Progenitor cell of endocrine pancreas (in vitro differentiated cells): ENCODE results near the gene ABCC1. TPM values are rescaled to one million over a fixed set of nuclear protein-coding genes. Genes with fewer than 3 reads are reported as not detected.

Experiments
- DNase-seq: peaks from one replicate; pipeline ENCODE4 v3.0.0; 2021; ENCODE audit warnings: low spot score; ENCODE audit not compliant: unreplicated experiment
- H3K27ac Mint-ChIP-seq: 2 replicates; pipeline ENCODE4 v1.8.0; 2021; ENCODE audit warnings: mild to moderate bottlenecking, moderate library complexity, mixed read lengths
- H3K27me3 Mint-ChIP-seq: 2 replicates; pipeline ENCODE4 v1.8.0; 2021; ENCODE audit warnings: mixed read lengths
- H3K36me3 Mint-ChIP-seq: 2 replicates; pipeline ENCODE4 v1.8.0; 2022; ENCODE audit warnings: mixed read lengths; ENCODE audit not compliant: insufficient read depth
- H3K4me1 Mint-ChIP-seq: 2 replicates; pipeline ENCODE4 v1.8.0; 2021; ENCODE audit warnings: low read depth, mixed read lengths
- H3K4me3 Mint-ChIP-seq: 2 replicates; pipeline ENCODE4 v1.8.0; 2021; ENCODE audit warnings: low read depth, mild to moderate bottlenecking, moderate library complexity, mixed read lengths
- H3K9me3 Mint-ChIP-seq: 2 replicates; pipeline ENCODE4 v1.8.0; 2021; ENCODE audit warnings: low read depth, mixed read lengths
- CTCF ChIP-seq: fragments of 200-600 bp; sonication (generic); IDR thresholded peaks from one replicate; pipeline ENCODE4 v1.5.0; 2021; ENCODE audit warnings: antibody characterized with exemption, mild to moderate bottlenecking; ENCODE audit not compliant: unreplicated experiment
- total RNA-seq: library from RNA; stranded (reverse); gene quantifications from 2 replicates; pipeline ENCODE4 v1.2.1, GENCODE V29; 2021

The ABCC1 gene
- total RNA-seq, 1 donor from 2014 or later, result 47.2 TPM

- no peak for TF ChIP-seq CTCF
Measured at GRCh38 chr16:16014329-16015224, 65.2 kb downstream of the ABCC1 start.

GRCh38 chr16:16015849-16016248, 66.4 kb downstream of the ABCC1 start:
- Mint-ChIP-seq H3K36me3 (peaks cover 17% of the 10 kb centered on the region), H3K9me3 (no peaks in the 10 kb centered on the region), H3K27ac (no peak overlapping the region), H3K27me3 (no peaks in the 10 kb centered on the region), H3K4me3 (no peak overlapping the region), H3K4me1 (peaks cover under 1% of the 10 kb centered on the region)
- no peak for DNase-seq
- no peak for TF ChIP-seq CTCF

More at GRCh38 chr16:16014329-16015224, 65.2 kb downstream of the ABCC1 start:
- H3K27me3 Mint-ChIP-seq, result no peaks in the 10 kb centered on the region
- H3K9me3 Mint-ChIP-seq, result no peaks in the 10 kb centered on the region
- no peak overlapping the region for H3K4me3 Mint-ChIP-seq
- H3K4me1 Mint-ChIP-seq, result no peaks in the 10 kb centered on the region
- H3K27ac Mint-ChIP-seq, result no peak overlapping the region
- DNase-seq, result no peak
- peaks cover 21% of the 10 kb centered on the region for H3K36me3 Mint-ChIP-seq

- no peaks in the 10 kb centered on the region for H3K9me3 Mint-ChIP-seq
- no peaks in the 10 kb centered on the region for H3K27me3 Mint-ChIP-seq
- DNase-seq, result no peak
- H3K4me1 Mint-ChIP-seq, result peaks cover 2% of the 10 kb centered on the region
- peaks cover 15% of the 10 kb centered on the region for H3K36me3 Mint-ChIP-seq
- TF ChIP-seq CTCF, result no peak
- no peak overlapping the region for H3K4me3 Mint-ChIP-seq
- H3K27ac Mint-ChIP-seq, result no peak overlapping the region
Measured at GRCh38 chr16:16016388-16016964, 67.1 kb downstream of the ABCC1 start.

GRCh38 chr16:16017812-16018211, 68.4 kb downstream of the ABCC1 start:
- Mint-ChIP-seq H3K27ac (no peak overlapping the region), H3K27me3 (no peaks in the 10 kb centered on the region), H3K4me1 (peaks cover 15% of the 10 kb centered on the region), H3K9me3 (no peaks in the 10 kb centered on the region), H3K4me3 (no peak overlapping the region), H3K36me3 (peaks cover 15% of the 10 kb centered on the region)
- no peak for DNase-seq
- no peak for TF ChIP-seq CTCF

- no peak overlapping the region for H3K4me3 Mint-ChIP-seq
- TF ChIP-seq CTCF, result no peak
- H3K9me3 Mint-ChIP-seq, result no peaks in the 10 kb centered on the region
- DNase-seq, result no peak
- H3K36me3 Mint-ChIP-seq, result peaks cover 15% of the 10 kb centered on the region
- peaks cover 18% of the 10 kb centered on the region for H3K4me1 Mint-ChIP-seq
- H3K27ac Mint-ChIP-seq, result no peak overlapping the region
- no peaks in the 10 kb centered on the region for H3K27me3 Mint-ChIP-seq
Measured at GRCh38 chr16:16018705-16019104, 69.3 kb downstream of the ABCC1 start.
